HL-60 (cell line): Measurements from ENCODE around the gene UBTD2.

ENCODE experiments used
- DNase-seq, 2 experiments: peaks; one replicate each; pipeline ENCODE4 v3.0.0-alpha.2; 2010 to 2020; ENCODE audit warnings: low read depth in 1 of 2, low spot score in 1 of 2
- H3K27ac ChIP-seq: fragments of 250-450 bp; sonication (Bioruptor Pico); replicated peaks from 2 replicates; pipeline ENCODE4 v1.5.1; 2020; ENCODE audit warnings: mild to moderate bottlenecking, moderate library complexity
- H3K27me3 ChIP-seq: fragments of 250-450 bp; sonication (Bioruptor Pico); 2 replicates; pipeline ENCODE4 v1.5.1; 2021; ENCODE audit warnings: mild to moderate bottlenecking, moderate library complexity; ENCODE audit not compliant: insufficient read depth, poor library complexity, severe bottlenecking
- H3K4me3 ChIP-seq: replicated peaks from 2 replicates; pipeline ENCODE4 v1.5.1; 2011; ENCODE audit warnings: mild to moderate bottlenecking, control low read depth, low read length; ENCODE audit not compliant: insufficient read depth
- GABPA ChIP-seq: IDR thresholded peaks from 2 replicates; pipeline ENCODE4 v1.6.1; 2012; ENCODE audit warnings: low read depth
- POLR2AphosphoS5 ChIP-seq: IDR thresholded peaks from 2 replicates; pipeline ENCODE4 v1.6.1; 2012; ENCODE audit warnings: low read depth
- SPI1 ChIP-seq: IDR thresholded peaks from 2 replicates; pipeline ENCODE4 v1.6.1; 2012; ENCODE audit warnings: low read depth, mild to moderate bottlenecking, borderline replicate concordance
- TF ChIP-seq, protein P1 (sequence below): IDR thresholded peaks from 2 replicates; pipeline ENCODE4 v1.6.1; 2012; ENCODE audit warnings: low read depth; ENCODE audit not compliant: insufficient replicate concordance
- TF ChIP-seq, protein P2 (sequence below): IDR thresholded peaks from one replicate; pipeline ENCODE4 v1.5.1; 2011; ENCODE audit warnings: low read length, control low read depth, inconsistent platforms; ENCODE audit not compliant: insufficient read depth

The UBTD2 gene

DNA sequence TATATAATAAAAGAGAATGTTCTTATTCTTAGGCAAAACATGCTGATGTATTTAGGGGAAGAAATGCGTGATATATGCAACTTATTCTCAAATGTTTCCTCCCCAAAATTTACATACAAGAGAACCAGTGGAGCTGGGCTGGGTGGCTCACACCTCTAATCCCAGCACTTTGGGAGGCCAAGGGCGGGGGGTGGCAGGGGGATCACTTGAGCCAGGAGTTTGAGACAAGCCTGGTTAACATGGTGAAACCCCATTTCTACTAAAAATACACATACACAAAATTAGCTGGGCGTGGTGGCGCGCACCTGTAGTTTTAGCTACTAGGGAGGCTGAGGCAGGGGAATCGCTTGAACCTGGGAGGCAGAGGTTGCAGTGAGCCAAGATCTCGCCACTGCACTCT is 27.5 kb upstream of the UBTD2 start:
- Histone ChIP-seq H3K4me3 (no peak overlapping the region), H3K27ac (no peak overlapping the region), H3K27me3 (no peaks in the 10 kb centered on the region)
- DNase-seq = no peak
- TF ChIP-seq, protein P1, sequence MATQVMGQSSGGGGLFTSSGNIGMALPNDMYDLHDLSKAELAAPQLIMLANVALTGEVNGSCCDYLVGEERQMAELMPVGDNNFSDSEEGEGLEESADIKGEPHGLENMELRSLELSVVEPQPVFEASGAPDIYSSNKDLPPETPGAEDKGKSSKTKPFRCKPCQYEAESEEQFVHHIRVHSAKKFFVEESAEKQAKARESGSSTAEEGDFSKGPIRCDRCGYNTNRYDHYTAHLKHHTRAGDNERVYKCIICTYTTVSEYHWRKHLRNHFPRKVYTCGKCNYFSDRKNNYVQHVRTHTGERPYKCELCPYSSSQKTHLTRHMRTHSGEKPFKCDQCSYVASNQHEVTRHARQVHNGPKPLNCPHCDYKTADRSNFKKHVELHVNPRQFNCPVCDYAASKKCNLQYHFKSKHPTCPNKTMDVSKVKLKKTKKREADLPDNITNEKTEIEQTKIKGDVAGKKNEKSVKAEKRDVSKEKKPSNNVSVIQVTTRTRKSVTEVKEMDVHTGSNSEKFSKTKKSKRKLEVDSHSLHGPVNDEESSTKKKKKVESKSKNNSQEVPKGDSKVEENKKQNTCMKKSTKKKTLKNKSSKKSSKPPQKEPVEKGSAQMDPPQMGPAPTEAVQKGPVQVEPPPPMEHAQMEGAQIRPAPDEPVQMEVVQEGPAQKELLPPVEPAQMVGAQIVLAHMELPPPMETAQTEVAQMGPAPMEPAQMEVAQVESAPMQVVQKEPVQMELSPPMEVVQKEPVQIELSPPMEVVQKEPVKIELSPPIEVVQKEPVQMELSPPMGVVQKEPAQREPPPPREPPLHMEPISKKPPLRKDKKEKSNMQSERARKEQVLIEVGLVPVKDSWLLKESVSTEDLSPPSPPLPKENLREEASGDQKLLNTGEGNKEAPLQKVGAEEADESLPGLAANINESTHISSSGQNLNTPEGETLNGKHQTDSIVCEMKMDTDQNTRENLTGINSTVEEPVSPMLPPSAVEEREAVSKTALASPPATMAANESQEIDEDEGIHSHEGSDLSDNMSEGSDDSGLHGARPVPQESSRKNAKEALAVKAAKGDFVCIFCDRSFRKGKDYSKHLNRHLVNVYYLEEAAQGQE = no peak
- no peak for TF ChIP-seq POLR2AphosphoS5
- TF ChIP-seq, protein P2, sequence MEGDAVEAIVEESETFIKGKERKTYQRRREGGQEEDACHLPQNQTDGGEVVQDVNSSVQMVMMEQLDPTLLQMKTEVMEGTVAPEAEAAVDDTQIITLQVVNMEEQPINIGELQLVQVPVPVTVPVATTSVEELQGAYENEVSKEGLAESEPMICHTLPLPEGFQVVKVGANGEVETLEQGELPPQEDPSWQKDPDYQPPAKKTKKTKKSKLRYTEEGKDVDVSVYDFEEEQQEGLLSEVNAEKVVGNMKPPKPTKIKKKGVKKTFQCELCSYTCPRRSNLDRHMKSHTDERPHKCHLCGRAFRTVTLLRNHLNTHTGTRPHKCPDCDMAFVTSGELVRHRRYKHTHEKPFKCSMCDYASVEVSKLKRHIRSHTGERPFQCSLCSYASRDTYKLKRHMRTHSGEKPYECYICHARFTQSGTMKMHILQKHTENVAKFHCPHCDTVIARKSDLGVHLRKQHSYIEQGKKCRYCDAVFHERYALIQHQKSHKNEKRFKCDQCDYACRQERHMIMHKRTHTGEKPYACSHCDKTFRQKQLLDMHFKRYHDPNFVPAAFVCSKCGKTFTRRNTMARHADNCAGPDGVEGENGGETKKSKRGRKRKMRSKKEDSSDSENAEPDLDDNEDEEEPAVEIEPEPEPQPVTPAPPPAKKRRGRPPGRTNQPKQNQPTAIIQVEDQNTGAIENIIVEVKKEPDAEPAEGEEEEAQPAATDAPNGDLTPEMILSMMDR = no peak
- TF ChIP-seq SPI1 = no peak
- no peak for TF ChIP-seq GABPA

DNA sequence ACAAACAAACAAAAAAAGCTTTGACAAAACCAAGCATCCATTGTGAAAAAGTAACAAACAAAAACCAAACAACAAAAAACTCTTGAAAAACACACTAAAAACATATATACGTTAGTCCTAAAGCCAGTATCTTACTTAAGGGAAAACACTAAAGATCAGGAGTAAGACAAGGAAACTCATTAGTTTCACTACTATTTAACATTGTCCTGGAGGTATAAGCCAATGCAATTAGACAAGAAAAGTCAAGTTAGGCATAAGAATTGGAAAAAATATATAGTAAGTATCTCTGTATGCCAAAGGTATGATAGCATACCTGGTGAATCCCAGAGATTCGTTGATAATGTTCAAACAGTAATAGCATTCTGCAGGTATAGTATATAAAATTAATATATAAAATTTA is 21.8 kb upstream of the UBTD2 start:
- DNase-seq = no peak
- H3K27me3 ChIP-seq = no peaks in the 10 kb centered on the region
- H3K4me3 ChIP-seq = no peak overlapping the region
- no peak overlapping the region for H3K27ac ChIP-seq
- TF ChIP-seq, protein P1 = no peak
- no peak for TF ChIP-seq POLR2AphosphoS5
- TF ChIP-seq, protein P2 = no peak

DNA sequence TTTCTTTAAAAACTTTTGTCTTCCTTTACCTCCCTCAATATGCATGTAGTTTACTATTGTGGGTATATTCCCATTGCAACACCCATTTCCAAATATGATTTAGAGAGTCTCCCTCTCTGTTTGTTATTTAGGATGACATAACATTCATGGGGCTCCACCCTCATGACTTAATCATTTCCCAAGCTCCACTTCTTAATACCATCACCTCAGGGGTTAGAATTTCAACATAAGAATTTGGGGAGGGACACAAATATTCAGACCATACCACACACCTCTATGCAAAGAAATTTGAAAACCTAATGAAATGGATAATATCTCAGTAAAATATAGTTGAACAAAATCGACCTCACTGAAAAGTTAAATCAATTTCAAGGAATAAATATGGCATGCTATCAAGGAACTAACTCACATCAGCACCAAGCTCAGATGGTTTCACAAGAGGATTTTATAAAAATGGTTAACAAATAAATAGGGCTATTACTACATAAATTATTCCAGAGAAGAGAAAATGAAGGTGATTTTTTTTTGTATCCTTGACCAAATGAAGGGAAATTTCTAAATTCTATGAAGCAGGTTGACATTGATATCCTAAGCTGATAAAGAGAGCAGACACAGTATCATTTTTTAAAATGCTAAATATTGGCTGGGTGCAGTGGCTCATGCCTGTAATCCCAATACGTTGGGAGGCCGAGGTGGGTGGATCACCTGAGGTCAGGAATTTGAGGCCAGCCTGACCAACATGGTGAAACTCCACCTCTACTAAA is 20.2 kb upstream of the UBTD2 start:
- Histone ChIP-seq H3K27me3 (no peaks in the 10 kb centered on the region), H3K4me3 (no peak overlapping the region), H3K27ac (no peak overlapping the region)
- TF ChIP-seq SPI1 (no peak), GABPA (no peak), POLR2AphosphoS5 (no peak)
- TF ChIP-seq, protein P1 = no peak
- TF ChIP-seq, protein P2 = no peak
- no peak for DNase-seq
